Measurements from ENCODE around the gene AGBL4. TPM values are rescaled to one million over a fixed set of nuclear protein-coding genes. Genes with fewer than 3 reads are reported as not detected.

The AGBL4 gene
- total and polyA plus RNA-seq, 2 experiments from 2014 or later = not detected

GRCh38 chr1:48948562-48948961 is 1075.2 kb downstream of the AGBL4 start:
- no peak for DNase-seq (ENCODE audit: low read depth in 1 of 2, low spot score in 1 of 2)
- TF ChIP-seq CTCF (IDR thresholded peaks at IDR 0.05; ENCODE audit: low read depth, low read length) = no peak
- Histone ChIP-seq H3K36me3 (no peaks in the 10 kb centered on the region), H3K27ac (no peak overlapping the region), H3K9me3 (ENCODE audit: low read depth) (no peaks in the 10 kb centered on the region), H3K4me1 (ENCODE audit: low read depth) (no peaks in the 10 kb centered on the region), H3K4me3 (no peak overlapping the region), H3K27me3 (no peaks in the 10 kb centered on the region)

DNA sequence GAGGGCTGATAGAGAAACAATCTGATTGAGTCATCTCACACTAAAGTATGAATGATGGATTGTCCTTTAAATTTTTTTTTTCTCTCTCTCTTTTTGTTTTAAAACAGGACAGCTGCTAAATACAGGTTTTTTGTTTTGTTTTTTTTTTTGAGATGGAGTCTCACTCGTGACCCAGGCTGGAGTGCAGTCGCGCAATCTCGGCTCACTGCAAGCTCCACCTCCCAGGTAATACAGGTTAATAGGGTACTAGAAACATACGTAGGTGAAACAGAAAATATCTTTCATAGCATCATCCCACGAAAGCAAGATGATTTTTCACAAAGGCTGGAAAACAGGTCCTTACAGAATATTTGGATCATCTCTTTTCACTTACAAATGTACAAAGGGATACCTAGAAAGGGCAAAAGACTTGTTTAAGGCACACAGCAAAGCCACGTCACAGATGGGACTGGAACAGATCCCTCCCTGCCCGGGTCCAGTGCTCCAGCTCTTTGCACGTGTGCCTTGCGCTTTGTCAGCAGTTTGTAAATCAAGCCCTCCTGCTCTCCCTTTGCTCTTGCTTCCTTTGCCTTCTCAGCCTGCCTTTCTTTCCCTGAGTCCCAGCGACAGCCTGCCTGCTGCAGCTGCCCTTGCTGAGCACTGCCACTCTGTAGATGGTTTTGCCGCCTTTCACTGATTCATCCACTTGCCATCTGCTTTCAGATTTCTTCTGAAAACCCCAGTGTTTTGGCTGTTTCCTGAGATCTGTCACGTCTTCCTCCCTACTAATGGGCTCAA is 1075.8 kb downstream of the AGBL4 start:
- no peak for TF ChIP-seq CTCF (IDR thresholded peaks at IDR 0.05; ENCODE audit: low read depth, low read length)

DNA sequence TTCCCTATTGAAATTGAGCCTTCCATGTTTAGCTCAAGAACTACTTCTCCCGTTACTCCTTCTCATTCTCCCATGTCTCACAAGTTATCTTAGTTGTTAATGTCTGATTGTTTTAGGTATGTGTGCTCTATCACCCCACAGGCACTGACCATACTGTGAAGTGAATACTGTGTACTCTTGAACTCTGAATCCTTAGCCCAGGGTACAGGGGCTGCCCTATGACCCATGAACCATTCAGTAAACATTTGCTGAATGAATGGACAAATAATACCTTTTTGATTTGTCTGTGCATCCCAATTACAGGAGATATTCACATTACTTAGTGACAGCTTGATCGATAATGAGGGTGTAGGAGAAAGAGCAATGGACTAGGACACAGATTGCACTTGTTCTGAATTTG is 1077.7 kb downstream of the AGBL4 start:
- no peak for TF ChIP-seq CTCF (IDR thresholded peaks at IDR 0.05; ENCODE audit: low read depth, low read length)
- H3K4me3 ChIP-seq = no peak overlapping the region
- H3K9me3 ChIP-seq (ENCODE audit: low read depth) = no peaks in the 10 kb centered on the region
- no peaks in the 10 kb centered on the region for H3K27me3 ChIP-seq
- H3K4me1 ChIP-seq (ENCODE audit: low read depth) = no peaks in the 10 kb centered on the region
- no peak overlapping the region for H3K27ac ChIP-seq
- no peak for DNase-seq (ENCODE audit: low read depth in 1 of 2, low spot score in 1 of 2)
- no peaks in the 10 kb centered on the region for H3K36me3 ChIP-seq

More for the DNA sequence above, 1075.8 kb downstream of the AGBL4 start:
- no peaks in the 10 kb centered on the region for H3K9me3 ChIP-seq (ENCODE audit: low read depth)
- no peaks in the 10 kb centered on the region for H3K36me3 ChIP-seq
- no peak overlapping the region for H3K4me3 ChIP-seq
- H3K27ac ChIP-seq = no peak overlapping the region
- no peaks in the 10 kb centered on the region for H3K4me1 ChIP-seq (ENCODE audit: low read depth)
- H3K27me3 ChIP-seq = no peaks in the 10 kb centered on the region
- no peak for DNase-seq (ENCODE audit: low read depth in 1 of 2, low spot score in 1 of 2)

DNA sequence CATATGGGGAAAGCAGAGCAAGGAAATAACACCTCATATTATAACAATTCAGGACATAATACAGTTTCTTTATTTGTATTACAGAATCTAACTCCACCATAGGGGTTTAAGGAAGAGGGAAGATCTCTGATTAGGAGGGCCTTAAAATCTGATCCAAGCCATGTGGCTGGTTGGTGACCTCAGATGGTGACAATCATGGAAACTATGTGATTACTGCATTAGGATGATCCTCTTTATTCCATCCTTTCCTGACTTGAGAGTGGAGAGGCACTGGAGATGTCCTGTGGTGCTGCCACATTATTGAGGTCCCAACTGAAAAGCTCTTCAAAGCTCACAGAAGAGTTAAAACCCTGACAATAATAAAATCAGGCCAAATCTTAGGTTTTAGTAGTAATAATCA is 1078.9 kb downstream of the AGBL4 start:
- Histone ChIP-seq H3K27me3 (no peaks in the 10 kb centered on the region), H3K4me1 (ENCODE audit: low read depth) (no peaks in the 10 kb centered on the region), H3K9me3 (ENCODE audit: low read depth) (no peaks in the 10 kb centered on the region), H3K36me3 (no peaks in the 10 kb centered on the region), H3K27ac (no peak overlapping the region), H3K4me3 (no peak overlapping the region)
- TF ChIP-seq CTCF (IDR thresholded peaks at IDR 0.05; ENCODE audit: low read depth, low read length) = no peak
- DNase-seq (ENCODE audit: low read depth in 1 of 2, low spot score in 1 of 2) = no peak

DNA sequence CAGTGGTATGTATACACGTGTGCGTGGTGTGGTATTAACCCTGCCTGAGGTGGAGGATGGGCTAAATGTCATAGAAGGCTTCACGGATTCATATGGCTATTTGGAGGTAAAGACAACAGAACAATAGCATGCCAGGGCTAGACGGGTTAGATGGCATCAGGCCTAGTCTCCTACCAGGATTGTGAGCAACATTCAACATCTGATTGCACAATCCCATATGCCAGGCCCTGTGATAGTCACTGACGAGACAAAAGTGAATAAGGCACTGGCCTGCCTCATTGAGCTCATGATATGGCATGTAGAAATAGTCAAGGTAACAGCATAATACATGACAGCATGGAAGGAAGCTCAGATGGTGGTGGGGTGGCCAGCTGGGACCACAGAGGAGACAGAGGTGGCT is 1079.9 kb downstream of the AGBL4 start:
- no peak overlapping the region for H3K27ac ChIP-seq
- no peaks in the 10 kb centered on the region for H3K36me3 ChIP-seq
- no peaks in the 10 kb centered on the region for H3K4me1 ChIP-seq (ENCODE audit: low read depth)
- no peaks in the 10 kb centered on the region for H3K27me3 ChIP-seq
- no peak for DNase-seq (ENCODE audit: low read depth in 1 of 2, low spot score in 1 of 2)
- no peaks in the 10 kb centered on the region for H3K9me3 ChIP-seq (ENCODE audit: low read depth)
- no peak for TF ChIP-seq CTCF (IDR thresholded peaks at IDR 0.05; ENCODE audit: low read depth, low read length)
- no peak overlapping the region for H3K4me3 ChIP-seq

All from cardiac muscle cell (in vitro differentiated cells and primary cell).